Endothelial cell (in vitro differentiated cells): ENCODE results near the gene ADCY3. TPM values are rescaled to one million over a fixed set of nuclear protein-coding genes. Genes with fewer than 3 reads are reported as not detected.
A peak's percentile ranks its signal among the peaks of the same experiment; 100 is the strongest.

Experiments used
- DNase-seq: peaks from one replicate; pipeline ENCODE4 v3.0.0; 2021; ENCODE audit warnings: low spot score
- H3K27ac Mint-ChIP-seq: one replicate; pipeline ENCODE4 v1.8.0; 2021; ENCODE audit warnings: mixed read lengths, inconsistent platforms; ENCODE audit not compliant: unreplicated experiment
- H3K27me3 Mint-ChIP-seq: one replicate; pipeline ENCODE4 v1.8.0; 2021; ENCODE audit warnings: mild to moderate bottlenecking, moderate library complexity, mixed read lengths, inconsistent platforms; ENCODE audit not compliant: unreplicated experiment
- H3K36me3 Mint-ChIP-seq: one replicate; pipeline ENCODE4 v1.8.0; 2021; ENCODE audit warnings: mild to moderate bottlenecking, low read depth, mixed read lengths, inconsistent platforms; ENCODE audit not compliant: unreplicated experiment
- H3K4me1 Mint-ChIP-seq: one replicate; pipeline ENCODE4 v1.8.0; 2021; ENCODE audit warnings: mild to moderate bottlenecking, mixed read lengths, inconsistent platforms; ENCODE audit not compliant: unreplicated experiment
- H3K4me3 Mint-ChIP-seq: one replicate; pipeline ENCODE4 v1.8.0; 2021; ENCODE audit warnings: mild to moderate bottlenecking, mixed read lengths, inconsistent platforms; ENCODE audit not compliant: unreplicated experiment
- H3K9me3 Mint-ChIP-seq: one replicate; pipeline ENCODE4 v1.8.0; 2021; ENCODE audit warnings: mixed read lengths, inconsistent platforms; ENCODE audit not compliant: unreplicated experiment
- CTCF ChIP-seq: fragments of 200-600 bp; sonication (generic); IDR thresholded peaks from one replicate; pipeline ENCODE4 v1.5.0; 2021; ENCODE audit warnings: antibody characterized with exemption; ENCODE audit not compliant: unreplicated experiment
- total RNA-seq: library from RNA; stranded (reverse); fragmentation: NEBNext Ultra II Directional; extraction: Animal tissue kit (Norgen Biotek cat#: 25700); gene quantifications from one replicate; pipeline ENCODE4 v1.2.1, GENCODE V29; 2021; ENCODE audit not compliant: unreplicated experiment

Gene ADCY3
- total RNA-seq, 1 donor from 2014 or later = 88.0 TPM

- no peak for TF ChIP-seq CTCF
- Mint-ChIP-seq H3K27me3 (peaks cover 9% of the 10 kb centered on the region), H3K36me3 (peaks cover 5% of the 10 kb centered on the region), H3K4me1 (peaks cover 39% of the 10 kb centered on the region), H3K4me3 (no peak overlapping the region), H3K27ac (peak overlapping the region; percentile 94), H3K9me3 (no peaks in the 10 kb centered on the region)
- DNase-seq = peak; percentile 23
Observed at GRCh38 chr2:24779116-24779515, 140.9 kb downstream of the ADCY3 start.

- peaks cover 39% of the 10 kb centered on the region for H3K4me1 Mint-ChIP-seq
- no peaks in the 10 kb centered on the region for H3K9me3 Mint-ChIP-seq
- peaks cover 8% of the 10 kb centered on the region for H3K36me3 Mint-ChIP-seq
- TF ChIP-seq CTCF = no peak
- H3K27me3 Mint-ChIP-seq = peaks cover 5% of the 10 kb centered on the region
- no peak for DNase-seq
- no peak overlapping the region for H3K27ac Mint-ChIP-seq
- no peak overlapping the region for H3K4me3 Mint-ChIP-seq
Observed at GRCh38 chr2:24774373-24774772, 145.7 kb downstream of the ADCY3 start.

GRCh38 chr2:24771764-24772586 is 148.1 kb downstream of the ADCY3 start:
- Mint-ChIP-seq H3K27me3 (peaks cover 3% of the 10 kb centered on the region), H3K4me3 (peak overlapping the region; percentile 42), H3K9me3 (no peaks in the 10 kb centered on the region), H3K27ac (peak overlapping the region; percentile 67), H3K4me1 (peaks cover 21% of the 10 kb centered on the region), H3K36me3 (peaks cover 8% of the 10 kb centered on the region)
- no peak for TF ChIP-seq CTCF
- no peak for DNase-seq

- peak overlapping the region; percentile 54 for H3K4me3 Mint-ChIP-seq
- no peak overlapping the region for H3K27ac Mint-ChIP-seq
- no peak for DNase-seq
- no peaks in the 10 kb centered on the region for H3K27me3 Mint-ChIP-seq
- peaks cover 15% of the 10 kb centered on the region for H3K36me3 Mint-ChIP-seq
- peaks cover 16% of the 10 kb centered on the region for H3K4me1 Mint-ChIP-seq
- no peak for TF ChIP-seq CTCF
- H3K9me3 Mint-ChIP-seq = no peaks in the 10 kb centered on the region
Observed at GRCh38 chr2:24771061-24771460, 149.0 kb downstream of the ADCY3 start.

Other genes starting within 250 kb of the ADCY3 start
- gene PTRHD1, start 126.8 kb downstream of the ADCY3 start, total RNA-seq = 36.0 TPM
- gene CENPO, start 126.8 kb downstream of the ADCY3 start, total RNA-seq = 18.7 TPM
- gene DNAJC27, start 51.7 kb upstream of the ADCY3 start, total RNA-seq = 3.5 TPM
- gene EFR3B, start 121.8 kb upstream of the ADCY3 start, total RNA-seq = 11.3 TPM
- 0.64 TPM for gene POMC, start 248.3 kb upstream of the ADCY3 start, total RNA-seq